ENCODE measurements around the gene GSTO2.

GSTO2 gene

DNA sequence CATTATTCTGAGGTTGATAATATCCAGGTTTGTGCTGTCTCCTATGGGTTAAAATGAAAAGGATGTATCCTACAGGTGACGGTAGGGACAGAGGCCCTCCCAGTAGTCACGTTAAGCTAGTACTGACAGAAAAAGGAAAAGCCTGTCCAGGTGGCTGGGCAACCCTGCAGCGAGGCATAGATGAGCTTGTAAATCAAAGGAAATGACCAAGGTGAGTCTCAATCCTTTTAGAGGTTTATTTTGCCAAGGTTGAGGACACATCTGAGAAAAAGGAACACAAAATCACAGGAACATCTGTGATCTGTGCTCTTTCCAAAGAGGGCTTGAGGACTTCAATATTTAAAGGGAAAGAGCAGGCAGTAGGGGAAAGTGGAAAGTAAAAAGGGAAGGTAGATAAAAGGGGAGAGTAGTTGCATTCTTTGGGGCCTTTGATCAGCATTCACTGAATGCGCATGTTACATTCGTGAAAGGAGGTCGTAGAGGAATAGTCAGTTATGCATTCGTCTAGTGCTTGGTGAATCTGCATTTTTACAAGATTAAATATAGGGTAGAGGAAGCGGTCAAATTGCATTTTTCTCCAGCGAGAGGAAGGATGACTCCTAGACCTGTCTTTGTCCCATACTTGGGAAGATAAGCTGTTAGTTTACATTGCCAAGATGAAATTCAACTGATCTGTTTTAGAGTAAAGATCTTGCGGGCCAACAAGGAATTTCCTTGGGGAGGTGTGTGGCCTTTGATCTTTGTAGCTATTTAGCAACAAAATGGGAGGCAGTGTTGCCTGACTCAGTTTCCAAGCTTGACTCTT lies 15.2 kb upstream of the GSTO2 start:
- DNase-seq (ENCODE audit: low read depth, low spot score), result no peak

DNA sequence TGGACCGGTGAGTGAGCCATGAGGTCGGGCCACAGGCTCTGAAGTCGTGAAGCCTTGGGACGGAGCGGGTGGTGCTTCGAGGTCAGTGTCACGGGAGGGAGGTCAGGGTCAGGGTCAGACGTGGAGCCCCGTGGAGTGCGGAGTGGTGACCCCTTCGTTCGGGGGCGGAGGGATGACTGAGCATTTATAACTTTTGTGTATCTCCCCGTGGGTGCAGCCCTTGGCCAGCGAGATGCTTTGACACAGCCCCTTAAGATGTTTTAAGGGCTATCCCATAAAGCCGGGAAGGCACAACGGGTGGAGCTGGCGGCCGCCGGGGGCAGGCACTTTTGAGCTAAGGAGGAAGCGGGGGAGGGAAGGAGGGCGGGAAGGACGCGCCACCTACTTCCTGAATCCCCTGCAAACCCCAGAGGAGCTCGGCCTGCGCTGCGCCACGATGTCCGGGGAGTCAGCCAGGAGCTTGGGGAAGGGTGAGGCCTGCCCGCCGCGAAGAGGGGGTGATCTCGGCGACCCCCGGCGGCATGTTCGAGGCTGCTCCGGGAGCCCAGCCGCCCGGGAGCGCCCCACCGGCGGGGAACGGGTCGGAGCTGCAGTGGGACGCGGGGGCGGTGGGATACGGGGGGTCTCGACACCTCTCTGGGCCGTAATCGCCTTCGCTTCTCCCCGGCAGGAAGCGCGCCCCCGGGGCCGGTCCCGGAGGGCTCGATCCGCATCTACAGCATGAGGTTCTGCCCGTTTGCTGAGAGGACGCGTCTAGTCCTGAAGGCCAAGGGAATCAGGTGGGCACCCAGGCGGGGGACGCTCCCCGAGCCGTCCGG lies 14.3 kb upstream of the GSTO2 start, which contains the start of gene GSTO1:
Gene GSTO1, plus strand, starts transcription at position 400 of the 818 bp plus-strand sequence. Its CDS starts 37 bp downstream, at position 437.
- DNase-seq (ENCODE audit: low read depth, low spot score), result no peak

DNA sequence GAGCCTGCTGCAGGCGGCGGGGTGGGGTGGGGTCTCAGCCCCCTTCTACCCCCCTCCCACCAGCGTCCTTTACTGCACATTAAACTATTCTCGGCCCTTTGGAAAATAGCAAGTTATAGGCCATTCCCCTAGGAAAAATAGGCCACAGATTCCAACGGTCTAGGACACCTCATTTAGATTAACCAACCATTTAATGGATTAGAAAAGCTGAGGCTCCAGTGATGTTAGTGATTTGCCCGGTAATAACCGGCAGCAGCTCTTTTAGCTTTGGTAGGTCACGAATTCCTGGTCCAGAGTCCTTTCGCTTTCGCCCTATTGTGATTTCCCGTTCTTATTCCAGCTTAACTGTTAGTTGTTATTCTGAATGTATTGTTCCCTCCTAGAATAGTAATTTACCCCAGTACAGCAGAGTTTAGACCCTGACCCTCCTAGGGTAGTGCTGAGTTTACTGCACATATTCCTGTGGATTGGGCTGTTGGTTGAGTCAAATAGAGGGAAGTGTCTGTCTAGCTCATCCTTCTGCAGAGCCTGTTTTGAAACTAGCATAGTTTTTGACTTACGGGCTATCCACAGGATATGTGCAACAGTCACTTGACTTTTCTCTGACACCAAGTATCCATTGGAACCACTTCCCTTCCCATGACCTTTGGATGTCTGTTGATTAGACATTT lies 13.5 kb upstream of the GSTO2 start:
- DNase-seq (ENCODE audit: low read depth, low spot score), result no peak

DNA sequence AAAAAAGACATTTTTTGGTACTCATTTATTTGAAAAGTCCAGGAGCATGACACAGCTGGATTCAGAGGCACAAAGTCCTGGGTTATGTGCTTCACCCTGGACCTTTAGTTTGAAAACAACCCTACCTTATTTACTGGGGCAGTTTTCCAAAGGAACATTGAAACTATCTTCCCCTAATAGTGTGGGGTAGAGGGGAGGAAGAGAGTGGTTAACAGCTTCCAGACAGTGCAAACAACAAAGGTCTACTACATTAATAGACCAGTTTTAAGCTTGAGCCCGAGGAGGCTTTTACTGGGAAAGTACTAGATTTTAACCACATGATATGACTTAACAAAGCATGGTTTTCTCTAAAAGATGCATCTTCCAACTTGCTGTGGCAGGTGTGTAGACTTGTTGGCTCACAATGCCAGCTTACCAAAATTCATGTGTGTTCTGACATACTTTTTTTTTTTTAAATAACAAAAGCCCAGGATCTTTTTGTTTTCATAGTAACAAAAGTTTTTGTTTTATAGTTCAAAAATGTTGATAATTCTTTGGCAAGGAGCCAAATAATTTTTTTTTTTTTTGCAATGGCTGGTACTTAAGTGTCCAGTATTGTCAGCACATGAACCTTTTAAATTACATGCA lies 12.5 kb upstream of the GSTO2 start:
- no peak for DNase-seq (ENCODE audit: low read depth, low spot score)

DNA sequence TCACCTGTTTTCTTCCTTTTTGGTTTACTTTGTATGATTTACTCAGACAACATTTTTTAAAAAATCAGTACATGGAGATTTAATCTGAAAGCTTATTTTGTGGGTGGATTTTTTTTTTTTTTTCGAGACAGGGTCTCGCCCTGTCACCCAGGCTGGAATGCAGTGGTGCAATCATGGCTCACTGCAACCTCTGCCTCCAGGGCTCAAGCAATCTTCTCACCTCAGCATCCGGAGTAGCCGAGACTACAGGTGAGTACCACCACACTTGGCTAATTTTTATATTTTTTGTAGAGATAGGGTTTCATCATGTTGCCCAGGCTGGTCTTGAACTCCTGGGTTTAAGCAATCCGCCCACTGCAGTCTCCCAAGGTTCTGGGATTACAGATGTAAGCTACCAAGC lies 11.7 kb upstream of the GSTO2 start:
- DNase-seq (ENCODE audit: low read depth, low spot score), result no peak

DNA sequence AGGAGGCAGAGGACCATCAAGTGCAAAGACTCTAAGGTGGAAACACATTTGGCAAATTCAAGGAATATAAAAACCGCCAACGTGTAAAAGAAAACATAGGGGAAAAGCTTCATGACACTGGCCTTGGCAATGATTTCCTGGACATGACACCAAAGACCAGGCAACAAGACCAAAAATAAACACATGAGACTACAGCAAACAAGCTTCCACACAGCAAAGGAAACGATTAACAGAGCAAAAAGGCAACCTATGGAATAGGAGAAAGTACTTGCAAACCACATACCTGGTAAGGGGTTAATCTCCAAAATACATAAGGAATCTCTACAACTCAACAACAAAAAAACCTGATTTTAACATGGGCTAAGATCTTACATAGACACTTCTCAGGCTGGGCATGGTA lies 10.8 kb upstream of the GSTO2 start:
- no peak for DNase-seq (ENCODE audit: low read depth, low spot score)

DNA sequence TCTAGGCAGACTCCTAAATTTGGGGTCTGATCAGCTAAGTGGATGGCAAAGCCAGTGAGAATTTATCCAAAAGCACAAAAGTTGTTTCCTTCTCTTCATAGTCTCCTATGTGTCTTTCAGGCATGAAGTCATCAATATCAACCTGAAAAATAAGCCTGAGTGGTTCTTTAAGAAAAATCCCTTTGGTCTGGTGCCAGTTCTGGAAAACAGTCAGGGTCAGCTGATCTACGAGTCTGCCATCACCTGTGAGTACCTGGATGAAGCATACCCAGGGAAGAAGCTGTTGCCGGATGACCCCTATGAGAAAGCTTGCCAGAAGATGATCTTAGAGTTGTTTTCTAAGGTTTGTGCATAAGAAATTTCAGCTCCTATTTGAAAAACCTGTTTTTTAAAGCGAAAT lies 9.5 kb upstream of the GSTO2 start:
- DNase-seq (ENCODE audit: low read depth, low spot score), result no peak

DNA sequence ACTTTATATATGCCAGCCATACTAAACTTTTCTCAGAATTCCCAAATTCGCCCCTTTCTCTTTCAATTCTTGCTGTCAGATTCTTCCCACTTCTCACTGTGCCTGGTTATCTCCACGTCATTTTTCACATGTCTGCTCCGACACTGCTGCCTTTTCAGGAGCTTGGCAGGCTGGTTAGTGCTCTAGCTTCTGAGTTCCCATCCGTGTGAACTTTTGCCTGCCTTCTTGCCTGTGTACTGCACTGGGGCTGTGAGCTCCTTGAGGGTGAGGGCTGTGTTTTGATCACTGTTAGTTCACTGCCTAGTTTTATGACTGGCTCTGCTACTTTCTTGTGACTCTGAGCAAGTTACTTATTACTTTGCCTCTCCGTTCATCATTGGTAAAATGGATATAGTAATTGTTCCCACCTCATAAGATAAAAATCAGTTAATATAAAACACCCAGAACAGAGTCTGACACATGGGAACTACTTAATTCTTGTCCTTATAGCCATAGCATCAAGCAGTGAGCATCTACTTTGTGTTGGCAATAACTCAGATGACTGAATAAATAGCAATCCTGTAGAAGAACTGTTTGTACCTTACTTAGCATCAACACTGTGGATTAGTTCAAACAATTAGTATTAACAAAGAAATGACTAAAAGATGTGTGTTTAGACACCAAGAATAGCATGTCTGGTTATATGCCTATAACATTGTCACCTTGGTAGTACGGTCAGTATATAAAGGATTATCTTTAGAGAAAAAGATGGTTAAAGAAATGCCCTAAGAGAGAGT lies 8.8 kb upstream of the GSTO2 start:
- no peak for DNase-seq (ENCODE audit: low read depth, low spot score)

DNA sequence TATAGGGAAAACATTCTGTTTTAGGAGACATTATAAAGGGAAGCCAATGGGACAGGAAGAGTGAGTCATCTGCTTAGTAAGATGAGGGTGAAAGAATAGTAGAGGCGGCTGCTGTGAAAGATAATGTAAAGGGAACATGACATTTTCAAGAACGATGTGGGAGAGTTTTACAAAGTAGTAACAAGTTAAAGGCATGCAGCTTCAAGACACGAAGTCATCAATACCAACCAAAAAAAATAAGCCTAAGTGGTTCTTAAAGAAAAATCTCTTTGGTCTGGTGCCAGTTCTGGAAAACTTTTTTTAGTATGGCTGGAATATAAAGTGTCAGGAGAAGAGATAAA lies 8.2 kb upstream of the GSTO2 start:
- no peak for DNase-seq (ENCODE audit: low read depth, low spot score)

DNA sequence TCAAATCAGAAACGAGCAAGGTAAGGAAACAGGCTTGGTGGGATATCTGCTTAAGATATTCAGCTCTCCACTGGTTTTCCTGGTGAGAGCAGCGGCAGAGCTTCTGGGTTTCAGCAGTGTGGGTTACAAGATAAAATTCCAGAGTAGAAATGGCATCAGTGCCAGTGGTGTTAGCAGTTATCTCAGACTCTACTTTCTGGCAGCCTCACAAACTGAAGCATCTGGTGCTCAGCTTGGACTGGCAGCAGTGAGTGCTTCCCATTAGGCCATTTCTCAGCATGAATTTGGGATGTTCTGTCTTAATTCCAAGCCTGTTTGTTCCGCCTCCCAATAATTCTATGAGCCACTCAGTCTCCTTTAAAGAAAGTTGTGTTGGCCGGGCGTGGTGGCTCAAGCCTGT lies 6.9 kb upstream of the GSTO2 start:
- DNase-seq (ENCODE audit: low read depth, low spot score), result no peak

DNA sequence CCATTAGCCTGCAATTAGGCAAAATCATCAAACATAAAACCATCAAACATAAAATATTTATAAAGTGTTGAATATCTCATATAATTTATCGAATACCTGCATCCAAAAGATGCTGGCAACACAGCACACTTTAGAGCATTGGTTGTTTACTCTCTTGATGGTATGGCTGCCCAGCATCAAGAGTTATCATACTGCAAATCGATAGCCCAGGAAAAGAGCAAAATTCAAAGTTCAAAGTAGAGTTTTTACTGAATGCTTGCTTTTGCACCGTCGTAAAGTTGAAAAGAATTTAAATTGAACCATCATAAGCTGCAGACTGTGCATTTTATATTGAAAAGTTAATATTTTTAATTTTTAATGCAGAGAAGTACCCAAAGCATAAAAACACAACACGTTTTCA lies 4.2 kb upstream of the GSTO2 start:
- no peak for DNase-seq (ENCODE audit: low read depth, low spot score)

DNA sequence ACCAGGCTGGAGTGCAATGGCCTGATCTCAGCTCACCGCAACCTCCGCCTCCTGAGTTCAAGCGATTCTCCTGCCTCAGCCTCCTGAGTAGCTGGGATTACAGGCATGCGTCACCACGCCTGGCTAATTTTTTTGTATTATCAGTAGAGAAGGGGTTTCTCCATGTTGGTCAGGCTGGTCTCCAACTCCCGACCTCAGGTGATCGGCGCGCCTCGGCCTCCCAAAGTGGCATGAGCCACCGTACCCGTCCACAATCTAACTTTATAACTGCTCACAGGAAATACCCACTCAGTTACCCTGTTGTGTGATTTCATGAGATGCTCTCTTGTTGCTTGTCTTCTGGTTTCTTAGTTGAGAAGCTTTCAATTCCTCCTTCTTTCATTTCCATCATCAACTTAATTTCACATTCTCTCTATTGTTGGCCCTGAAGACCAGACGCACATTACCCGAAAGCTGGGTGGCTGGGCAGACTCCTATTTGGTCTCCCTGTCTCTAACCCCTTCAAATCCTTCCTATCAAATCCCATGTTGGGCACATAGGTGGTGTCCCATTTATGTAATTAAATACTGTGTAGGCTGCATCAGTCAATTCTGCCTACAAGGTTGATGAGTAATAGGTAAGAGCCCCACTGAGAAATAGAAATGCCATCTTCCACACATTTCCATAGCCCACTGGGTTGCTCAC lies 1.1 kb upstream of the GSTO2 start:
- DNase-seq (ENCODE audit: low read depth, low spot score), result no peak

DNA sequence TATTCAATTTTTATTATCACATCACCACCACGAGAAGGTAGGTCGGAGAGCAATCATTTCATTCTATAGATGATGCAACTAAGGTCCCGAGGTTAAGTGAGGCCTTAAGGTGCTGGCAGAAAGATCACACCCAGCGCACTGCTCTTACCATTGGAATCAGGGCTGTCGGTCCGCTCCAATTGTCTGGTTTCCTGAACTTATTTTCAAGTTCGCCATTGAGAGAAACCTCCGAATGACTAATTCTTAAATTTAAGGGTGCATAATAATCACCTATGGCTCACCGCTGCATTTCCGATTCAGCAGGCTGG lies 625 bp upstream of the GSTO2 start:
- no peak for DNase-seq (ENCODE audit: low read depth, low spot score)

DNA sequence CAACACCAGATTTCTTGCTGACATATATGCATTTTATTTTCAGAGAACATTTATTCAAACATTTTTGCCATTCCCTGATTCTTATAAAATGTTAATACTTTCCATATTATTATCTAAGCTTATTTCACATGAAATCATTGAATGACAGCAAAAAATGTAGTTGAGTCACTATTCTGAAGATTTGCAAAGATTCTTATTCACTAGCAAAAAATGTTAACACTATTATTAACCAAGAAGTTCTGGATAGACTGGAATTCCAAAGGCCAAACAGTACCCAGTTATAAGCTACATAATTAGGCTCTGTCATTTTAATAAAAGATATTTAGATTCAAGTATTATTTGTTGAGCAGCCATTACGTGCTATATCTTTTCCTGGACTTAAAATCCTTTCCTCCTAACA lies 4.3 kb downstream of the GSTO2 start:
- no peak for DNase-seq (ENCODE audit: low read depth, low spot score)

DNA sequence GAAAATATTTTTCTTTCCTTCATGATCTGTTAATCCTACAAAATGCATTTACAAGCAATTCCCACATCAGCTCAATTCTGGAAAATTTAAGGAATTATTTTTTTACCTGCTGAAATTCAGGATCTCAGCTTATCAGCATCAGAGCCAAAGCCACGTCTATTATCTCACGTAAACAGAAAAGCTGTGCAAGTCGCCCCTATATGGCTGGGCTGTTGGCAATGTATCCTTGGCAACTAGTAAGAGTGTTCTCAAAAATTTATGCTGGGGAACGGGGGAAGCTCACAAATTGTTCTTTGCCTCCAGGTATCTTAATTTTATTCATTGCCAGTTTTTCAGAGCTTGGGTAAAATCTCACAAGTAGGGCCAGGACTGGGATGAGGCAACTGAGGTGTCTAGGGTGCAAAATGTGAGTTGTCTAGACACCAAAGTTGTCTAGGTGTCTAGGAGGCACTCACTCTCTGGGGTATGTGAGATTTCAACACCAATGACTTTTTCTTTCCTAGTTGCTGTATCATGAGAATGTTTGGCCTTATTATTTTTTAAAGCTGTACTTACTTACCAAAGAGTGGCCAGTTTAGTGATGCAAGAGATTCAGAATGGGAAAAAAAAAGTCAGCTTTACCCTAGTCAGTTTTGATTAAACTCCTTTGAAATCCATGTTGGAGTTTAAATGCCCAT lies 5.1 kb downstream of the GSTO2 start:
- DNase-seq (ENCODE audit: low read depth, low spot score), result no peak

DNA sequence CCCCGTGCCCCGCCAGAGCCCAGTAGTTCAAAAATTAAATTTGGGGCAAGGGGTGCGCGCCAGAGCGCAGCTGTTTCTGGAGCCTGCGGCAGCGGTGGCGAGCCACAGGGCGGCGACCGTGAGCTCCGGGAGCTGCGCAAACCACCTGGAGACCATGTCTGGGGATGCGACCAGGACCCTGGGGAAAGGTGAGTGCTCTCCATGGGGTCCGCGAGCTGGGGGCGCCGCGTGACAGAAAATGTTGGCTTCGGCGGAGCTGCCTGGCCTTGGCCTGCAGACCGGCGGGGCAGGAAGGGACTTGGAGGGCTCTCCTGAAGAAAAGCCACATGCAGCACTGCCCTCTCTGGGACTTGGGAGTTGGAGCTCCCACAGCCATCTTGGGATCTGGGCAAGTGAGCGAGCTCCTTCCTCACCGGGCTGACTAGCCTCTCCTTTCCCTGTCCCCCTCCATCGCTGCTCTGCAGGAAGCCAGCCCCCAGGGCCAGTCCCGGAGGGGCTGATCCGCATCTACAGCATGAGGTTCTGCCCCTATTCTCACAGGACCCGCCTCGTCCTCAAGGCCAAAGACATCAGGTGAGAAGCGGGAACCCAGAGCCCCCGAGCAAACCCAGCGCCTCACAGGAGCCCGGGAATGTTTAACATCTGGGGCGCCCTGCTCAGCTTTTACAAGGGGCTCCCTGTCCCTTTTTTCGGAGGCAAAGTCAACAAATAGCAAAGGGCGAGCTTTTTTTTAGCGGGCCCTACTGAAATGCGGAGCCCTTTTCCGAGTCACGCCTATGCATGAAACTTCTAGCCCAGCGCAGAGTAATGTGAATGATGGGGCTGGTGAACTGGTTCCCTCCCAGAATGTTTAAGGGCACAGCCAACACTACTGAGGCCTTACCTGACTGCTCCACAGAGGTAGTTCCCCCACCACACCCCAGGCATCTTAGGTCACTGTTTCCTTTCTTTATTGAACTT lies 6.1 kb downstream of the GSTO2 start:
- DNase-seq (ENCODE audit: low read depth, low spot score), result no peak

DNA sequence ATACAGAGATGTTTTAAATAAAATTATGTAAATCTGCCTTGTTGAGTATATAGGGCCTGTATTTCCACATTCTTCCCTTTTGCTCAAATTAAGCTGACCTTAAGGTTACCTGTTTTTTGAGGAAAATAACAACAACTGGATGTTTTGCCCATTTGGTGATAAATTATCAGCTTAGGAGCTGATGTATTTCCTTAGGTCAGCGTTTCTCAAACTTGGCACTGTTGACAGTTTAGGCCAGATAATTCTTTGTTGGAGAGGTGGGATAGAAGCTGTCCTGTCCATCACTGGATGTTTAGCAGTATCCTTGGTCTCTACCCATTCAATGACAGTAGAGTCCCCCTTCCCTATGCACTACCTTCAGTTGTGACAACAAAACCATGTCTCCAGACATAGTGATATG lies 7.2 kb downstream of the GSTO2 start:
- DNase-seq (ENCODE audit: low read depth, low spot score), result no peak

DNA sequence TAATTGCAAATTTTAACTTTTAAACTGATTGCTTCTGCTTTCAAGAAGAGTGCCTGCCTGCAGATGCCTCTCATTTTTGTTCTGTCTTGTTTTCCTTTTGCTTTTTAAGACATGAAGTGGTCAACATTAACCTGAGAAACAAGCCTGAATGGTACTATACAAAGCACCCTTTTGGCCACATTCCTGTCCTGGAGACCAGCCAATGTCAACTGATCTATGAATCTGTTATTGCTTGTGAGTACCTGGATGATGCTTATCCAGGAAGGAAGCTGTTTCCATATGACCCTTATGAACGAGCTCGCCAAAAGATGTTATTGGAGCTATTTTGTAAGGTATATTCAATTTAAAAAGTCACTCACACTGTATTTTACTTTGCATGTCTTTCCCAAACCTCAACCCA lies 8.8 kb downstream of the GSTO2 start:
- DNase-seq (ENCODE audit: low read depth, low spot score), result no peak

DNA sequence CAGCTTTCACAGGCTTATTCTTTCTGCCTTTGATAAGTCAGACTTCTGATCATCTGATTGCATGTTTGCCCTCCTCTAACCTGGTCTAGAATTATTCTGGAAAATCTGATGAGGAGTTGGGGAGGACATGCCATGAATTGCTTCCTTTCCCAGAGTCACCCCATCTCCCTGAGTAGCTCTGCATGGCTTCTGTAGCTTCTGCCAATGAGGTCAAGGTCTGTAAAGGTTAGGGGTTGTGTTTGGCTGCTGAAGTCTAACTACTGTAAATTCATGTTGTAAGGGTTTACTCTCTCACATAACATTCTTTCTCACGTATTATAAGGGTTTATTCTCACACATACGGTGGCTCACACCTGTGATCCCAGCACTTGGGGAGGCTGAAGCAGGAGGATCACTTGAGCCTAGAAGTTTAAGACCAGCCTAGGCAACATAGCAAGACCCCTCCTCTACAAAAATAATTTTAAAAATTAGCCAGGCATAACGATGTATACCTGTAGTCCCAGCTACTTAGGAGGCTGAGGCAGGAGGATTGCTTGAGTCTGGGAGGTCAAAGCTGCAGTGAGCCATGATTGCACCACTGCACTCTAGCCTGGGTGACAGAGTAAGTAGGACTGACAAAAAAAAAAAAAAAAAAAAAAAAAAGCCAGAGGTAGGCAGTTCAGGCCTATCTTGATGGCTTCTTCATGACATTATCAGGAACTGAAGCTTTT lies 10.7 kb downstream of the GSTO2 start:
- DNase-seq (ENCODE audit: low read depth, low spot score), result no peak
